Breast epithelium (tissue), 4 donors: ENCODE results near the gene IGFBP4. TPM values are rescaled to one million over a fixed set of nuclear protein-coding genes. Genes with fewer than 3 reads are reported as not detected.

Experiments
- DNase-seq, 2 donors: peaks; one replicate each; pipeline ENCODE4 v3.0.0-alpha.2; 2019; ENCODE audit warnings: low spot score in 2 of 2
- H3K27ac ChIP-seq, 2 donors: fragments of 200-600 bp; sonication (generic) in 1 of 2; one replicate each; pipeline ENCODE4 v1.5.1; 2016 to 2019; ENCODE audit warnings: mild to moderate bottlenecking in 1 of 2
- H3K27me3 ChIP-seq, 2 donors: fragments of 200-600 bp; sonication (generic) in 1 of 2; one replicate each; pipeline versions ENCODE4 v1.5.1 to v1.6.0; 2017 to 2019; ENCODE audit warnings: control low read depth in 1 of 2, mild to moderate bottlenecking in 1 of 2
- H3K36me3 ChIP-seq: fragments of 200-600 bp; one replicate; pipeline ENCODE4 v1.5.1; 2019
- H3K4me1 ChIP-seq, 2 donors: fragments of 200-600 bp; sonication (generic); one replicate each; pipeline ENCODE4 v1.5.1; 2016 to 2019; ENCODE audit warnings: control low read depth in 1 of 2
- H3K4me3 ChIP-seq, 3 donors: fragments of 200-600 bp; sonication (generic); 1 replicate in 2 of 3; 2 replicates in 1 of 3; pipeline ENCODE4 v1.5.1; 2016 to 2019; ENCODE audit warnings: mild to moderate bottlenecking in 3 of 3, moderate library complexity in 2 of 3
- H3K9me3 ChIP-seq, 2 donors: fragments of 200-600 bp; sonication (generic) in 1 of 2; one replicate each; pipeline ENCODE4 v1.5.1; 2016 to 2019; ENCODE audit warnings: control low read depth in 1 of 2
- CTCF ChIP-seq, 3 donors: fragments of 450-650 bp; IDR thresholded peaks; one replicate each; pipeline ENCODE4 v1.5.1; 2016 to 2017; ENCODE audit warnings: antibody characterized with exemption in 3 of 3, mild to moderate bottlenecking in 3 of 3, moderate library complexity in 3 of 3
- POLR2A ChIP-seq: fragments of 450-650 bp; IDR thresholded peaks from one replicate; pipeline ENCODE4 v1.6.1; 2016; ENCODE audit warnings: antibody characterized with exemption, mild to moderate bottlenecking, moderate library complexity
- POLR2AphosphoS5 ChIP-seq, 3 donors: sonication (generic); formaldehyde crosslinking; IDR thresholded peaks; one replicate each; pipeline ENCODE4 v1.6.1; 2017; ENCODE audit warnings: antibody characterized with exemption in 3 of 3
- intact Hi-C: fragments of 100-400 bp; cut with DNase I; formaldehyde crosslinking; loops from one replicate; pipeline ENCODE4 v1.15.1; 2023; ENCODE audit warnings: low total_unique reads
- total RNA-seq, 3 donors: library from RNA; depleted of rRNA; stranded (reverse); fragments of >200 nt; gene quantifications; one replicate each; pipeline ENCODE4 v1.1.0, GENCODE V29; 2016

IGFBP4 gene
- total RNA-seq, 3 donors from 2014 or later = 191 to 893 (median 278) TPM

GRCh38 chr17:40485851-40486521 lies 42.7 kb downstream of the IGFBP4 start:
- no peaks in the 10 kb centered on the region for H3K9me3 ChIP-seq
- peak overlapping the region in 2 of 3 donors; percentile 8 to 46 for H3K4me3 ChIP-seq
- H3K36me3 ChIP-seq = no peaks in the 10 kb centered on the region
- H3K4me1 ChIP-seq = peaks cover 16 to 21% of the 10 kb centered on the region in 2 donors
- intact Hi-C loops = no loop called here
- H3K27me3 ChIP-seq = no peaks in the 10 kb centered on the region
- peak in 1 of 2 donors; percentile 88 for DNase-seq
- no peak for TF ChIP-seq POLR2A
- TF ChIP-seq POLR2AphosphoS5 (IDR thresholded peaks at IDR 0.05) = peak in 2 of 3 donors; percentile 77 to 81
- H3K27ac ChIP-seq = peak overlapping the region; percentile 92 to 94

- Histone ChIP-seq H3K4me1 (peaks cover 16 to 21% of the 10 kb centered on the region in 2 donors), H3K4me3 (peak overlapping the region in 1 of 3 donors; percentile 46), H3K27me3 (no peaks in the 10 kb centered on the region), H3K36me3 (no peaks in the 10 kb centered on the region), H3K27ac (peak overlapping the region; percentile 92 to 94), H3K9me3 (no peaks in the 10 kb centered on the region)
- intact Hi-C loops = no loop called here
- no peak for TF ChIP-seq CTCF (IDR thresholded peaks at IDR 0.05)
- TF ChIP-seq POLR2A = no peak
- DNase-seq = no peak
Measured at GRCh38 chr17:40486522-40487370, 43.5 kb downstream of the IGFBP4 start.

- intact Hi-C loops = no loop called here
- Histone ChIP-seq H3K4me3 (no peak overlapping the region), H3K9me3 (no peaks in the 10 kb centered on the region), H3K27ac (peak overlapping the region; percentile 92 to 94), H3K27me3 (no peaks in the 10 kb centered on the region), H3K36me3 (no peaks in the 10 kb centered on the region), H3K4me1 (peaks cover 16 to 21% of the 10 kb centered on the region in 2 donors)
- no peak for DNase-seq
- TF ChIP-seq POLR2A (no peak), CTCF (IDR thresholded peaks at IDR 0.05) (no peak), POLR2AphosphoS5 (IDR thresholded peaks at IDR 0.05) (peak in 1 of 3 donors; percentile 36)
Measured at GRCh38 chr17:40487371-40488020, 44.2 kb downstream of the IGFBP4 start.

- peak overlapping the region; percentile 79 to 88 for H3K27ac ChIP-seq
- DNase-seq = peak in 1 of 2 donors; percentile 82
- peak overlapping the region in 1 of 3 donors; percentile 11 for H3K4me3 ChIP-seq
- peaks cover 16 to 18% of the 10 kb centered on the region in 2 donors for H3K4me1 ChIP-seq
- no peaks in the 10 kb centered on the region for H3K36me3 ChIP-seq
- H3K9me3 ChIP-seq = no peaks in the 10 kb centered on the region
- TF ChIP-seq POLR2AphosphoS5 (IDR thresholded peaks at IDR 0.05) (peak in 1 of 3 donors; percentile 52), CTCF (IDR thresholded peaks at IDR 0.05) (no peak), POLR2A (no peak)
- H3K27me3 ChIP-seq = no peaks in the 10 kb centered on the region
- intact Hi-C loops = no loop called here
Measured at GRCh38 chr17:40490289-40490853, 47.1 kb downstream of the IGFBP4 start.

GRCh38 chr17:40490982-40491381 lies 47.7 kb downstream of the IGFBP4 start:
- H3K9me3 ChIP-seq = no peaks in the 10 kb centered on the region
- peak overlapping the region in 1 of 3 donors; percentile 26 for H3K4me3 ChIP-seq
- no peak for DNase-seq
- peaks cover 11 to 12% of the 10 kb centered on the region in 2 donors for H3K4me1 ChIP-seq
- H3K27ac ChIP-seq = peak overlapping the region; percentile 79 to 88
- H3K36me3 ChIP-seq = no peaks in the 10 kb centered on the region
- intact Hi-C loops = no loop called here
- no peaks in the 10 kb centered on the region for H3K27me3 ChIP-seq
- TF ChIP-seq CTCF (IDR thresholded peaks at IDR 0.05) (no peak), POLR2AphosphoS5 (IDR thresholded peaks at IDR 0.05) (no peak), POLR2A (no peak)
